IMR-90 (cell line): Measurements from ENCODE around the gene FAM217A. TPM values are rescaled to one million over a fixed set of nuclear protein-coding genes. Genes with fewer than 3 reads are reported as not detected.
A peak's percentile ranks its signal among the peaks of the same experiment; 100 is the strongest.

Source experiments
- ATAC-seq: fragments of 200-7000 bp; cut with Tn5 transposase; 2 replicates; pipeline ENCODE4 v1.9.1; 2020; ENCODE audit warnings: low read depth, mild to moderate bottlenecking, moderate library complexity
- BruUV-seq: library from RNA; stranded (reverse); fragments of 400-500 nt; replicated peaks from 2 replicates; lab custom pipeline; 2021; lab: Mats Ljungman, UMichigan
- CTCF ChIA-PET: fragments of 300-600 bp; formaldehyde crosslinking; extraction: SDS; loops from one replicate; lab custom pipeline; 2021; ENCODE audit warnings: antibody characterized with exemption; lab: Yijun Ruan, JAX
- POLR2A ChIA-PET: fragments of 300-600 bp; sonication (Branson Sonifier 250); formaldehyde crosslinking; loops from one replicate; lab custom pipeline; 2022; ENCODE audit warnings: antibody characterized with exemption; ENCODE audit not compliant: unreplicated experiment; lab: Charles Lee
- DNase-seq: peaks from one replicate; pipeline ENCODE4 v3.0.0; 2013
- H2AFZ ChIP-seq: replicated peaks from 2 replicates; pipeline ENCODE3; 2013; ENCODE audit warnings: low read length, mild to moderate bottlenecking; ENCODE audit not compliant: poor library complexity
- H2AK5ac ChIP-seq: 2 replicates; pipeline ENCODE4 v1.6.1; 2013; ENCODE audit warnings: low read depth, low read length, inconsistent platforms
- H2AK9ac ChIP-seq: replicated peaks from 2 replicates; pipeline ENCODE3; 2013; ENCODE audit warnings: mild to moderate bottlenecking, low read depth, low read length, moderate library complexity; ENCODE audit not compliant: poor library complexity
- H2BK120ac ChIP-seq: 2 replicates; pipeline ENCODE4 v1.6.1; 2013; ENCODE audit warnings: low read depth, low read length, inconsistent platforms
- H2BK15ac ChIP-seq: 3 replicates; pipeline ENCODE4 v1.6.1; 2013; ENCODE audit warnings: low read depth, low read length, inconsistent platforms
- H2BK20ac ChIP-seq: 2 replicates; pipeline ENCODE4 v1.6.1; 2013; ENCODE audit warnings: low read depth, mild to moderate bottlenecking, inconsistent platforms, low read length, moderate library complexity
- H2BK5ac ChIP-seq: 2 replicates; pipeline ENCODE4 v1.6.1; 2013; ENCODE audit warnings: mild to moderate bottlenecking, low read depth, low read length, inconsistent platforms; ENCODE audit not compliant: poor library complexity, severe bottlenecking
- H3K14ac ChIP-seq: replicated peaks from 2 replicates; pipeline ENCODE4 v1.6.1; 2013; ENCODE audit warnings: low read depth, low read length, inconsistent platforms
- H3K18ac ChIP-seq: 2 replicates; pipeline ENCODE4 v1.6.1; 2013; ENCODE audit warnings: low read depth, low read length, control low read depth
- H3K23ac ChIP-seq: 2 replicates; pipeline ENCODE4 v1.6.1; 2013; ENCODE audit warnings: low read depth, low read length, inconsistent platforms
- H3K27ac ChIP-seq: 2 replicates; pipeline ENCODE4 v1.5.1; 2013; ENCODE audit warnings: mild to moderate bottlenecking, control low read depth, low read length; ENCODE audit not compliant: insufficient read depth
- H3K27me3 ChIP-seq: 2 replicates; pipeline ENCODE4 v1.6.1; 2013; ENCODE audit warnings: low read length; ENCODE audit not compliant: control insufficient read depth, insufficient read depth
- H3K36me3 ChIP-seq: 2 replicates; pipeline ENCODE4 v1.6.1; 2013; ENCODE audit warnings: low read length, mixed read lengths; ENCODE audit not compliant: control insufficient read depth, insufficient read depth
- H3K4ac ChIP-seq: 2 replicates; pipeline ENCODE4 v1.6.1; 2013; ENCODE audit warnings: low read depth, low read length, inconsistent platforms
- H3K4me1 ChIP-seq: 2 replicates; pipeline ENCODE4 v1.6.1; 2013; ENCODE audit warnings: low read length, mixed read lengths; ENCODE audit not compliant: control insufficient read depth, insufficient read depth
- H3K4me2 ChIP-seq: 2 replicates; pipeline ENCODE4 v1.6.1; 2013; ENCODE audit warnings: low read depth, mild to moderate bottlenecking, control low read depth, low read length, moderate library complexity
- H3K4me3 ChIP-seq: 2 replicates; pipeline ENCODE4 v1.5.1; 2013; ENCODE audit warnings: low read depth, mild to moderate bottlenecking, control low read depth, low read length, moderate library complexity; ENCODE audit not compliant: insufficient read depth
- H3K56ac ChIP-seq: 2 replicates; pipeline ENCODE4 v1.6.1; 2013; ENCODE audit warnings: low read length, inconsistent platforms; ENCODE audit not compliant: insufficient read depth; ENCODE audit errors: extremely low read depth
- H3K79me1 ChIP-seq, 2 experiments: 2 replicates each; pipeline ENCODE4 v1.6.1; 2013; ENCODE audit warnings: low read length in 2 of 2, inconsistent platforms in 1 of 2, low read depth in 1 of 2
- H3K9ac ChIP-seq: 2 replicates; pipeline ENCODE4 v1.6.1; 2013; ENCODE audit warnings: low read depth, low read length, control low read depth
- H3K9me1 ChIP-seq: 2 replicates; pipeline ENCODE4 v1.6.1; 2013; ENCODE audit warnings: low read length, inconsistent platforms; ENCODE audit not compliant: insufficient read depth
- H3K9me3 ChIP-seq: 2 replicates; pipeline ENCODE4 v1.6.1; 2013; ENCODE audit warnings: low read length; ENCODE audit not compliant: control insufficient read depth, insufficient read depth
- H4K20me1 ChIP-seq: 2 replicates; pipeline ENCODE4 v1.6.1; 2013; ENCODE audit warnings: low read length, inconsistent platforms; ENCODE audit not compliant: insufficient read depth
- H4K5ac ChIP-seq: 2 replicates; pipeline ENCODE4 v1.6.1; 2013; ENCODE audit warnings: mild to moderate bottlenecking, low read depth, low read length, control low read depth
- H4K8ac ChIP-seq, 2 experiments: 2 replicates each; pipeline ENCODE4 v1.6.1; 2013; ENCODE audit warnings: low read depth in 2 of 2, low read length in 2 of 2, control low read depth in 1 of 2, inconsistent platforms in 1 of 2
- H4K91ac ChIP-seq: 2 replicates; pipeline ENCODE4 v1.6.1; 2013; ENCODE audit warnings: low read depth, low read length, inconsistent platforms; ENCODE audit not compliant: insufficient read depth
- BHLHE40 ChIP-seq: fragments of 150-350 bp; IDR thresholded peaks from 2 replicates; pipeline ENCODE4 v1.6.1; 2016; ENCODE audit warnings: mild to moderate bottlenecking, low read depth, low read length
- CTCF ChIP-seq: conservative IDR thresholded peaks from 2 replicates; pipeline ENCODE4 v1.5.1; 2012; ENCODE audit warnings: mild to moderate bottlenecking, low read depth, low read length, improper control_type of control experiment
- FOS ChIP-seq: fragments of 150-350 bp; IDR thresholded peaks from 2 replicates; pipeline ENCODE4 v1.6.1; 2016; ENCODE audit warnings: low read depth, low read length
- NFE2L2 ChIP-seq: fragments of 150-350 bp; IDR thresholded peaks from 2 replicates; pipeline ENCODE4 v1.6.1; 2016; ENCODE audit warnings: low read depth, mild to moderate bottlenecking, low read length
- RAD21 ChIP-seq: IDR thresholded peaks from 2 replicates; pipeline ENCODE4 v1.6.1; 2012; ENCODE audit warnings: low read length, improper control_type of control experiment
- SMC3 ChIP-seq: fragments of 150-350 bp; IDR thresholded peaks from 2 replicates; pipeline ENCODE4 v1.6.1; 2016; ENCODE audit warnings: low read depth, mild to moderate bottlenecking, antibody characterized with exemption, low read length, moderate library complexity
- WGBS, 2 experiments: methylation state at CpG; one replicate each; pipeline versions ENCODE4 v1.1.5 to v1.1.7; 2013; ENCODE audit warnings: missing lambda C conversion rate in 2 of 2; ENCODE audit not compliant: insufficient read length in 1 of 2; ENCODE audit errors: extremely low coverage in 2 of 2; 5-methylcytosine and 5-hydroxymethylcytosine counted together
- dilution Hi-C: fragments of 300-500 bp; cut with HindIII; formaldehyde crosslinking; loops from one replicate; pipeline ENCODE4 v1.14.3; 2018; ENCODE audit warnings: low sequenced_read_pairs; ENCODE audit not compliant: unreplicated experiment
- in situ Hi-C: fragments of 300-500 bp; cut with MboI; formaldehyde crosslinking; loops from 3 replicates; pipeline ENCODE4 v1.14.3; 2019; ENCODE audit warnings: low sequenced_read_pairs, inconsistent platforms, mixed read lengths
- intact Hi-C: fragments of 100-400 bp; cut with micrococcal nuclease; formaldehyde crosslinking; loops from 2 replicates; pipeline ENCODE4 v1.10.0; 2022
- polyA plus RNA-seq, 3 experiments: library from polyadenylated mRNA; depleted of rRNA; stranded (reverse); fragments of >200 nt; gene quantifications; 2 replicates each; pipeline ENCODE4 v1.2.3, GENCODE V29; 2012; ENCODE audit warnings: low replicate concordance in 1 of 3
- total RNA-seq: library from RNA; depleted of rRNA; stranded (reverse); fragments of >200 nt; gene quantifications from 2 replicates; pipeline ENCODE4 v1.2.3, GENCODE V29; 2012

The FAM217A gene
- total and polyA plus RNA-seq, 2 of the 4 experiments (the other 2 are of a cell fraction), result not detected

GRCh38 chr6:4055420-4056041 is 23.4 kb downstream of the FAM217A start:
- WGBS, 2 experiments, result no CpG with 5 or more reads among the region's 2 CpGs

More at GRCh38 chr6:4055420-4056041, 23.4 kb downstream of the FAM217A start:
- Histone ChIP-seq H3K23ac (no peak overlapping the region), H3K18ac (no peak overlapping the region), H3K4me1 (peaks cover 7% of the 10 kb centered on the region; the same call in 1 of the 2 replicates), H4K8ac (peak overlapping the region in 1 of 2 experiments; percentile 36; a peak in 1 of 4 replicates), H3K27ac (peak overlapping the region; percentile 46; the same call in 1 of the 2 replicates), H2AK9ac (no peak overlapping the region), H3K56ac (no peak overlapping the region), H4K20me1 (no peaks in the 10 kb centered on the region; the same call in 1 of the 2 replicates), H3K14ac (0 out of 2 replicates have a peak overlapping the region, but pooled peaks have one; percentile 38), H2BK20ac (no peak overlapping the region), H4K5ac (no peak overlapping the region), H3K9me3 (no peaks in the 10 kb centered on the region), H3K4me3 (no peak overlapping the region), H2AFZ (no peak overlapping the region), H2BK5ac (peak overlapping the region; percentile 74), H3K9me1 (no peaks in the 10 kb centered on the region), H2AK5ac (no peak overlapping the region), H3K4ac (peak overlapping the region; percentile 40; the same call in 1 of the 2 replicates), H3K9ac (no peak overlapping the region), H2BK120ac (no peak overlapping the region), H4K91ac (no peak overlapping the region), H3K79me1 (peaks cover 9 to 15% of the 10 kb centered on the region in 2 experiments), H3K36me3 (peaks cover 30% of the 10 kb centered on the region), H3K4me2 (0 out of 2 replicates have a peak overlapping the region, but pooled peaks have one; percentile 44), H2BK15ac (no peak overlapping the region), H3K27me3 (no peaks in the 10 kb centered on the region)
- CTCF ChIA-PET, result interaction anchor here (0.9 to 1.5 kb wide), 5 partner anchors 23 to 169 kb away, joined by 3 to 5 read pairs (median 4); no protein-coding TSS in a partner anchor
- POLR2A ChIA-PET, result interaction anchor here (0.6 kb wide), 1 partner anchor 97 kb away, joined by 3 read pairs; no protein-coding TSS in a partner anchor
- intact Hi-C loops (loop anchor here (1.0 to 5.0 kb wide), 4 partner anchors 82 to 252 kb away; partner anchors contain the start of gene ECI2), in situ Hi-C loops (loop anchor here (5.0 to 10.0 kb wide), 2 partner anchors 102 to 879 kb away; no protein-coding TSS in a partner anchor), dilution Hi-C loops (no loop called here)
- BruUV-seq, result no TSS peak
- DNase-seq (peak; percentile 89), ATAC-seq (peak; percentile 70)
- peak; percentile 48 for TF ChIP-seq BHLHE40
- peak; percentile 79 for TF ChIP-seq SMC3
- TF ChIP-seq CTCF, result peak; percentile 72
- peak; percentile 77 for TF ChIP-seq FOS
- peak; percentile 78 for TF ChIP-seq RAD21
- no peak for TF ChIP-seq NFE2L2
